ENCODE data around the gene ZKSCAN1. TPM values are rescaled to one million over a fixed set of nuclear protein-coding genes. Genes with fewer than 3 reads are reported as not detected.
"Not testable (repeated sequence)": the region's sequence is repeated elsewhere in the genome, so short reads cannot be mapped to it uniquely, and the experiment has no call there.

Gene ZKSCAN1
- total RNA-seq, 4 donors from 2014 or later: 18.3 to 38.3 (median 21.9) TPM

DNA sequence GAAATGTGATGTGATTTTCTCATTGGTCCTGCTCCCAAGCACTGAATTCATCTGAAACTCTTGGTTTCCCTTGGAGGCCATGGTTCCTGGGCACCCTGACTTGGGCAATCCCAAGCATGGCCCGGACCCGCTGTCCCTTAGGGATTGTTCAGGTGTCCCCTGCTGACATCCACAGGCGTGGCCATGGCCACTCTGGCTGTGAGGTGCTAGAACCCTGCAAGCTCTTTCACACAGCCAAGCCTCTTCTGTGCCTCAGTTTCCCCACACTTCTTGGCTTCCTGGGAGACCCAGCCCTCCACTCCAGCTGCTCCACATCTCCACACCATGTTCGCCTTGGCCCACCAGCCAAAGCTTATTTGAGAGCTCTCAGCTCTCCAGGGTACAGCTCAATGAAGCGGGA lies 27.6 kb upstream of the ZKSCAN1 start:
- TF ChIP-seq, protein P1, sequence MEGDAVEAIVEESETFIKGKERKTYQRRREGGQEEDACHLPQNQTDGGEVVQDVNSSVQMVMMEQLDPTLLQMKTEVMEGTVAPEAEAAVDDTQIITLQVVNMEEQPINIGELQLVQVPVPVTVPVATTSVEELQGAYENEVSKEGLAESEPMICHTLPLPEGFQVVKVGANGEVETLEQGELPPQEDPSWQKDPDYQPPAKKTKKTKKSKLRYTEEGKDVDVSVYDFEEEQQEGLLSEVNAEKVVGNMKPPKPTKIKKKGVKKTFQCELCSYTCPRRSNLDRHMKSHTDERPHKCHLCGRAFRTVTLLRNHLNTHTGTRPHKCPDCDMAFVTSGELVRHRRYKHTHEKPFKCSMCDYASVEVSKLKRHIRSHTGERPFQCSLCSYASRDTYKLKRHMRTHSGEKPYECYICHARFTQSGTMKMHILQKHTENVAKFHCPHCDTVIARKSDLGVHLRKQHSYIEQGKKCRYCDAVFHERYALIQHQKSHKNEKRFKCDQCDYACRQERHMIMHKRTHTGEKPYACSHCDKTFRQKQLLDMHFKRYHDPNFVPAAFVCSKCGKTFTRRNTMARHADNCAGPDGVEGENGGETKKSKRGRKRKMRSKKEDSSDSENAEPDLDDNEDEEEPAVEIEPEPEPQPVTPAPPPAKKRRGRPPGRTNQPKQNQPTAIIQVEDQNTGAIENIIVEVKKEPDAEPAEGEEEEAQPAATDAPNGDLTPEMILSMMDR (IDR thresholded peaks at IDR 0.05): no peak
- no peak for TF ChIP-seq POLR2A (IDR thresholded peaks at IDR 0.05)
- H3K9me3 ChIP-seq: no peaks in the 10 kb centered on the region
- no peak overlapping the region for H3K4me3 ChIP-seq
- 73 to 75% methylated on average over 5 of the region's 5 CpGs for WGBS, 2 donors
- intact Hi-C loops (cut with DNase I): loop anchor here (10.0 kb wide), 1 partner anchor 53 kb away; no protein-coding TSS in a partner anchor
- H3K27me3 ChIP-seq: peaks cover 0 to 4% (median 0%) of the 10 kb centered on the region in 4 donors
- no peaks in the 10 kb centered on the region for H3K36me3 ChIP-seq
- no peak overlapping the region for H3K27ac ChIP-seq
- H3K4me1 ChIP-seq: peaks cover 0 to 8% (median 0%) of the 10 kb centered on the region in 3 donors
- no peak for DNase-seq

DNA sequence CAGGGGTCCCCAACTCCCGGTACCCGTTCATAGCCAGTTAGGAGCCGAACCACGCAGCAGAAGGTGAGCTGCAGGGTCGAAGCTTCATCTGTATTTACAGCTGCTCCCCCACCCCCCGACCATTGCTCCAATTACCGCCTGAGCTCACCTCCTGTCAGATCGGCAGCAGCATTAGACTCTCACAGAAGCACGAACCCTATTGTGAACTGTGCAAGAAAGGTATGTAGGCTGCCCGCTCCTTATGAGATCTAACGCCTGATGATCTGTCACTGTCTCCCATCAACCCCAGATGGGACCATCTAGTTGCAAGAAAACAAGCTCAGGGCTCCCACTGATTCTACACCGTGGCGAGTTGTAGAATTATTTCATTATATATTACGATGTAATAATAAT lies 24.9 kb upstream of the ZKSCAN1 start:
- no peak for DNase-seq
- WGBS, 2 donors: 31 to 44% methylated on average over 7 to 14 of the region's 14 CpGs

DNA sequence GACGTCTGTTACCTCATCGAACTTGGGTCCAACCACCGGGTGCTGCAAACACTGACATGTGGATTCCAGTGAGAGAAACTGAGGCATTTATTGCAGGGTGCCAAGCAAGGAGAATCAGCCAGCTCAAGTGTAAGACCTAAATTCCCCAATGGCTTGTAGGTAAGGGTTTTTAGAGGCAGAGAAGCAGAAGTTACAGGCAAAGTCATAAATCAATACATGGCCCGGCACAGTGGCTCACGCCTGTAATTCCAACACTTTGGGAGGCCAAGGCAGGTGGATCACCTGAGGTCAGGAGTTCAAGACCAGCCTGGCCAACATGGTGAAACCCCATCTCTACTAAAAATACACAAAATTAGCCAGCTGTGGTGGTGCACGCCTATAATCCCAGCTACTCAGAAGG lies 23.9 kb upstream of the ZKSCAN1 start:
- not testable (repeated sequence) for H3K27me3 ChIP-seq, H3K4me3 ChIP-seq, H3K27ac ChIP-seq, DNase-seq, H3K36me3 ChIP-seq, H3K9me3 ChIP-seq
- peaks cover 4 to 21% (median 10%) of the 10 kb centered on the region in 3 donors for H3K4me1 ChIP-seq
- WGBS, 2 donors: 43 to 66% methylated on average over 3 to 4 of the region's 6 CpGs
- intact Hi-C loops (cut with DNase I): loop anchor here (5.0 kb wide), 2 partner anchors 61 to 79 kb away; no protein-coding TSS in a partner anchor

More for the DNA sequence above, 24.9 kb upstream of the ZKSCAN1 start:
- intact Hi-C loops (cut with DNase I): loop anchor here (5.0 kb wide), 2 partner anchors 62 to 78 kb away; no protein-coding TSS in a partner anchor
- Histone ChIP-seq H3K9me3 (no peaks in the 10 kb centered on the region), H3K36me3 (no peaks in the 10 kb centered on the region), H3K4me3 (peak overlapping the region in 1 of 4 donors; percentile 49), H3K27ac (no peak overlapping the region), H3K27me3 (no peaks in the 10 kb centered on the region), H3K4me1 (peaks cover 4 to 21% (median 10%) of the 10 kb centered on the region in 3 donors)
- TF ChIP-seq, protein P1 (IDR thresholded peaks at IDR 0.05): no peak
- TF ChIP-seq POLR2A (IDR thresholded peaks at IDR 0.05): no peak

DNA sequence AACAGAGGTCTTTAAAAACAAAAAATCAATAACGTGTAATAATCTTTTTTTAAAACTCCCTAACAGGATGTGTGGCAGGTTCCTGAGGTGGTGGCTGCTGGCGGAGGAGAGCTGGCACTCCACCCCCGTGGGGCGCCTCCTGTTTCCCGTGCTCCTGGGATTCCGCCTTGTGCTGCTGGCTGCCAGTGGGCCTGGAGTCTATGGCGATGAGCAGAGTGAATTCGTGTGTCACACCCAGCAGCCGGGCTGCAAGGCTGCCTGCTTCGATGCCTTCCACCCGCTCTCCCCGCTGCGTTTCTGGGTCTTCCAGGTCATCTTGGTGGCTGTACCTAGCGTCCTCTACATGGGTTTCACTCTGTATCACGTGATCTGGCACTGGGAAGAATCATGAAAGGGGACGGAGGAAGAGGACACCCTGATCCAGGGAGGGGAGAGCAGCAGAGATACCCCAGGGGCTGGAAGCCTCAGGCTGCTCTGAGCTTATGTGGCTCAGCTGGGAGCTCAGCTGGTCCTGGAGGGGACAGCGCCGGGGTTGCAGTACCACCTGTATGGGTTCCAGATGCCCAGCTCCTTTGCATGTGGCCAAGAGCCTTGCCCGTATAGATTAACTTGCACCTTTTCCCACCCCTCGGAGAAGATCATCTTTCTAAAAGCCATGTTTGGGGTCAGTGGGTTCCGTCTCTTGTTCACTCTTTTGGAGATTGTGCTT lies 22.9 kb upstream of the ZKSCAN1 start:
- 56 to 57% methylated on average over 7 to 13 of the region's 21 CpGs for WGBS, 2 donors
- no peak overlapping the region for H3K4me3 ChIP-seq
- intact Hi-C loops (cut with DNase I): loop anchor here (5.0 kb wide), 2 partner anchors 60 to 80 kb away; no protein-coding TSS in a partner anchor

DNA sequence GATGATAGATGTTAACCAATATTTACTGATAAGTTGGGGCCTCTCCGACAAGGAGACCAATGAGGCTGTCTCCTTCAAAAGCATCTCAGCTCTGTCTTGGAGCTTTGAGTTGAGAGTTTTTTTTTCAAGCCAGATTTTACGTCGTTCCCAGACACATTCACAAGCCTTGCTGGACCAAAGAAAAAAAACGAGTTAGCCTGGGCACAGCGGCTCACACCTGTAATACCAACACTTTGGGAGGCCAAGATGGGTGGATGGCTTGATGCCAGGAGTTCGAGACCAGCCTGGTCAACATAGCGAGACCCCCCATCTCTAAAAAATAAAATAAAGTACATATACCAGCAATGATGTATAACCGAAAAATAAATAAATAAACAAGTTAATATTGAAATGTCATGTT lies 20.6 kb upstream of the ZKSCAN1 start:
- H3K27ac ChIP-seq: no peak overlapping the region
- TF ChIP-seq, protein P1 (IDR thresholded peaks at IDR 0.05): no peak
- no peak for TF ChIP-seq POLR2A (IDR thresholded peaks at IDR 0.05)
- intact Hi-C loops (cut with DNase I): loop anchor here (5.0 kb wide), 2 partner anchors 57 to 83 kb away; no protein-coding TSS in a partner anchor
- no peaks in the 10 kb centered on the region for H3K36me3 ChIP-seq
- WGBS, 2 donors: 73 to 80% methylated on average over 8 of the region's 8 CpGs
- H3K9me3 ChIP-seq: no peaks in the 10 kb centered on the region
- DNase-seq: no peak
- H3K27me3 ChIP-seq: no peaks in the 10 kb centered on the region
- H3K4me1 ChIP-seq: peaks cover 14 to 35% (median 14%) of the 10 kb centered on the region in 3 donors
- H3K4me3 ChIP-seq: no peak overlapping the region

More for the DNA sequence above, 22.9 kb upstream of the ZKSCAN1 start:
- H3K36me3 ChIP-seq: no peaks in the 10 kb centered on the region
- no peaks in the 10 kb centered on the region for H3K9me3 ChIP-seq
- no peak overlapping the region for H3K27ac ChIP-seq
- TF ChIP-seq POLR2A (IDR thresholded peaks at IDR 0.05): no peak
- TF ChIP-seq, protein P1 (IDR thresholded peaks at IDR 0.05): no peak
- DNase-seq: no peak
- H3K4me1 ChIP-seq: peaks cover 8 to 29% (median 14%) of the 10 kb centered on the region in 3 donors
- H3K27me3 ChIP-seq: no peaks in the 10 kb centered on the region

Measured in esophagus squamous epithelium (tissue), 5 donors.